Liver (tissue), 3 donors: Measurements from ENCODE around the gene ARAP1.

Experiments used
- MAX ChIP-seq: IDR thresholded peaks from 2 replicates; pipeline ENCODE4 v1.6.1; 2016; ENCODE audit warnings: antibody characterized with exemption
- REST ChIP-seq: IDR thresholded peaks from 2 replicates; pipeline ENCODE4 v1.6.1; 2016; ENCODE audit warnings: antibody characterized with exemption, mild to moderate bottlenecking
- YY1 ChIP-seq: IDR thresholded peaks from 2 replicates; pipeline ENCODE4 v1.6.1; 2016; ENCODE audit warnings: antibody characterized with exemption, mild to moderate bottlenecking
- ZBTB33 ChIP-seq: IDR thresholded peaks from 2 replicates; pipeline ENCODE4 v1.6.1; 2016; ENCODE audit warnings: antibody characterized with exemption
- TF ChIP-seq, protein P1 (sequence below): fragments of 150-350 bp; IDR thresholded peaks from 2 replicates; pipeline ENCODE4 v1.5.1; 2017; ENCODE audit warnings: improper control_type of control experiment, low read depth, low read length; ENCODE audit not compliant: missing input control
- TF ChIP-seq, protein P2 (sequence below): IDR thresholded peaks from 2 replicates; pipeline ENCODE4 v1.6.1; 2016; ENCODE audit warnings: antibody characterized with exemption
- donor health status: healthy.
- donor health status: healthy.

DNA sequence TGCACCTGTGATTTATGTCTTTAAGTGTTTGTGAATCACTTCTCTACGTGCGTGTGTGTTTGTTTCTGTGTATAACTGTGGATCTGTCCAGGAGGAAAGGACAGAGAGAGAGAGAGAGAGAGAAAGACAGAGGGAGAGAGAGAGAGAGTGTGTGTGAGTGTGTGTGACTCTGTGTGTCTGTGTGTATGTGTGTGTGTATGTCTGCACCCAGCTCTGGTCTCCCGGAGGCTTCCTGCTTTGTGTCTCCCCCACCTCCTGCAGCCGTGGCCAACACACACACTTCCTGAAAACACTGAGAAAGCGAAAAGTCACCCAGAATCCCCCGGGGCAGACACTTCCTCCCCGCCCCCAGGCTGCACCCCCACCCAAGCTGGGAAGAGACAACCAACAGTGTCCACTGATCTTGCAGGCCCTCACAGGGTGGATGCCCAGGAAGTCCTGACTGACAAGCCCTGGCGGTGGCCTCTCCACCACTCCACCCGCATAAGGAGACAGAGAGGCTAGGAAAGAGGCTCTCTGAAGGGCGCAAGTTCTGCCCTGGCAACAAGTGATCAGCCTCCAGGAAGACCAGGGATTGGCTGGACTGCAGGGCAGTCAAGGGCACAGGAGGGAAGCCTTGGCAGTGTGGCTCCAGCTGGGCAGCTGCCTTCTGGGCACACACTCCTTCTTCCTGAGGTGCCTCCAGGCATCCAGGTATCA lies 30.0 kb downstream of the ARAP1 start:
- TF ChIP-seq, protein P1, sequence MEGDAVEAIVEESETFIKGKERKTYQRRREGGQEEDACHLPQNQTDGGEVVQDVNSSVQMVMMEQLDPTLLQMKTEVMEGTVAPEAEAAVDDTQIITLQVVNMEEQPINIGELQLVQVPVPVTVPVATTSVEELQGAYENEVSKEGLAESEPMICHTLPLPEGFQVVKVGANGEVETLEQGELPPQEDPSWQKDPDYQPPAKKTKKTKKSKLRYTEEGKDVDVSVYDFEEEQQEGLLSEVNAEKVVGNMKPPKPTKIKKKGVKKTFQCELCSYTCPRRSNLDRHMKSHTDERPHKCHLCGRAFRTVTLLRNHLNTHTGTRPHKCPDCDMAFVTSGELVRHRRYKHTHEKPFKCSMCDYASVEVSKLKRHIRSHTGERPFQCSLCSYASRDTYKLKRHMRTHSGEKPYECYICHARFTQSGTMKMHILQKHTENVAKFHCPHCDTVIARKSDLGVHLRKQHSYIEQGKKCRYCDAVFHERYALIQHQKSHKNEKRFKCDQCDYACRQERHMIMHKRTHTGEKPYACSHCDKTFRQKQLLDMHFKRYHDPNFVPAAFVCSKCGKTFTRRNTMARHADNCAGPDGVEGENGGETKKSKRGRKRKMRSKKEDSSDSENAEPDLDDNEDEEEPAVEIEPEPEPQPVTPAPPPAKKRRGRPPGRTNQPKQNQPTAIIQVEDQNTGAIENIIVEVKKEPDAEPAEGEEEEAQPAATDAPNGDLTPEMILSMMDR: no peak
- no peak for TF ChIP-seq ZBTB33
- TF ChIP-seq MAX: peak; percentile 71
- peak; percentile 76 for TF ChIP-seq YY1
- peak; percentile 73 for TF ChIP-seq REST
- TF ChIP-seq, protein P2, sequence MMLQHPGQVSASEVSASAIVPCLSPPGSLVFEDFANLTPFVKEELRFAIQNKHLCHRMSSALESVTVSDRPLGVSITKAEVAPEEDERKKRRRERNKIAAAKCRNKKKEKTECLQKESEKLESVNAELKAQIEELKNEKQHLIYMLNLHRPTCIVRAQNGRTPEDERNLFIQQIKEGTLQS: no peak
